BE2C (cell line): ENCODE results near the gene VAMP7.
A peak's percentile ranks its signal among the peaks of the same experiment; 100 is the strongest.

Experiments
- DNase-seq: peaks from one replicate; pipeline ENCODE4 v3.0.0-alpha.2; 2020
- H3K27me3 ChIP-seq: fragments of 250-450 bp; sonication (Bioruptor Pico); 2 replicates; pipeline ENCODE4 v1.5.1; 2020; ENCODE audit warnings: mild to moderate bottlenecking
- H3K36me3 ChIP-seq: fragments of 250-450 bp; sonication (Bioruptor Pico); 2 replicates; pipeline ENCODE4 v1.5.1; 2020; ENCODE audit warnings: mild to moderate bottlenecking
- H3K4me1 ChIP-seq: fragments of 250-450 bp; sonication (Bioruptor Pico); 2 replicates; pipeline ENCODE4 v1.5.1; 2020
- H3K4me3 ChIP-seq: 2 replicates; pipeline ENCODE4 v1.5.1; 2011; ENCODE audit warnings: low read depth, low read length
- H3K9me3 ChIP-seq: fragments of 250-450 bp; sonication (Bioruptor Pico); 2 replicates; pipeline ENCODE4 v1.5.1; 2020
- CTCF ChIP-seq: IDR thresholded peaks from 2 replicates; pipeline ENCODE4 v1.5.1; 2012; ENCODE audit warnings: mild to moderate bottlenecking, low read depth, low read length

VAMP7 gene

DNA sequence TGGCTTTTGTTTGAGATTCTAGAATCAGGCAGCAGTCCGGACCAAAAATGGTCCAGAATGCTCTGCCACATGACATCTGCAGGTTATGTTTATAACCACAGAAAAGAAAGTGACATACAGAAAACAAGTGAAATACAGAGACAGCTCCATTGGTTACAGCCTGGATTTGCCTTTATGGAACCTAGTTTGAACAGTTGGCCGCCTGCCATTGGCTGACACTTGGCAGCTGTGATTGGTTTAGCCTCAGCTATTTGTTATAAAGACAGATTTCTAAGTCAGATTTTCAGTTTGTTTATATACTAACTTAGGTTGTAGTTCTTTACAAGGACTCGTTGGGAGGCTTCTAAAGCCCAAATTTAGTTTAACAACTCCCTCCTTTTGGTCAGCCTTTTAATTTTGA is 75.5 kb downstream of the VAMP7 start:
- H3K27me3 ChIP-seq: no peaks in the 10 kb centered on the region
- no peaks in the 10 kb centered on the region for H3K36me3 ChIP-seq
- DNase-seq: no peak
- no peak overlapping the region for H3K4me3 ChIP-seq
- H3K4me1 ChIP-seq: no peaks in the 10 kb centered on the region
- H3K9me3 ChIP-seq: no peaks in the 10 kb centered on the region
- no peak for TF ChIP-seq CTCF

- TF ChIP-seq CTCF: no peak
- no peaks in the 10 kb centered on the region for H3K36me3 ChIP-seq
Measured at GRCh38 chrX:155957843-155958242, 76.7 kb downstream of the VAMP7 start.

DNA sequence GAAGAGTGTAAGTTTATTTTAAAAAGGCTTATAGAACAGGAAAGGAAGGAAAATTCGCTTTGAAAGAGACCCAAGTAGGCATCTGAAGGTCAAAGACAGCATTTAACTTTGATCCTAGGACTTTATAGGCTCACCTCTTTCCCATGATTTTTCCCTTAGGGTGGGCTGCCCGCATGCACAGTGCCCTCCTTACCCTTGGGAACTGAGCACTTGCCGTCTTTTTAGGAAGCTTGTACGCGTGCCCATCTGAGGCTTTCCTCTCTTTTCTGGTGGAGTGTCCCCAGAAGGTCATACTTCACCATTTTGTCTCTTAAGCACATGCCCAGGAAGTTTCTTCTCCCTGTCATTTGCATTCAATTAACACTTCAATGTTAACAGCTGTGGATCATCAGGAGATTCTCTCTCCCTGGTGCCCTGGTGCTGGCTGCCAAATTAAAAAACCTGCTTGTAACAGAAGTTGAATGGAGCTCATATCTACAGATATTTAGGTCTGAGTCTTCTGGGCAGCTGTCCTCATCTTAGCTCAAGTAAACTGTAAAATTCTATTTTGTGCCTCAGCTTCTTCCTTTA is 78.0 kb downstream of the VAMP7 start:
- DNase-seq: no peak
- H3K4me1 ChIP-seq: no peaks in the 10 kb centered on the region
- no peak overlapping the region for H3K4me3 ChIP-seq
- H3K9me3 ChIP-seq: no peaks in the 10 kb centered on the region
- H3K27me3 ChIP-seq: no peaks in the 10 kb centered on the region
- H3K36me3 ChIP-seq: no peaks in the 10 kb centered on the region
- no peak for TF ChIP-seq CTCF

More at GRCh38 chrX:155957843-155958242, 76.7 kb downstream of the VAMP7 start:
- DNase-seq: no peak
- no peaks in the 10 kb centered on the region for H3K4me1 ChIP-seq
- H3K4me3 ChIP-seq: no peak overlapping the region
- no peaks in the 10 kb centered on the region for H3K27me3 ChIP-seq
- no peaks in the 10 kb centered on the region for H3K9me3 ChIP-seq

DNA sequence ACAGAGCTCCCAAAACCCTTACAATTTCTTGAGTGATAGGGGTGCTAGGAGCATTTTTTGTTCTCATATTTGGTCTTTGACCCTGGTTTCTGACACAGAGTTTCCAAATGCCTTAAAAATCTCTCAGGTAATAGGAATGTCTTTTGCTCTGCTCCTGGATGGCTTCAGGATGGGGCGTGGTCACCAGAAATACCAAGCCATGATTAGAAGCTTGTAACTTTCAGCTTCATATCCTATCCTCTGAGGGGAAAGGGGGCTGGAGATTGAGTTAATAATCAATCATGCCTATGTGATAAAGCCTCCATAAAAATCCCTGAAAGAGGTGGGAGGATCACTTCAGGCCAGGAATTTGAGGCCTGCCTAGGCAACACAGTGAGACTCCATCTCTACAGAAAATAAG is 81.8 kb downstream of the VAMP7 start:
- no peak for TF ChIP-seq CTCF
- no peak for DNase-seq
- Histone ChIP-seq H3K4me3 (no peak overlapping the region), H3K4me1 (no peaks in the 10 kb centered on the region), H3K9me3 (no peaks in the 10 kb centered on the region), H3K36me3 (no peaks in the 10 kb centered on the region), H3K27me3 (no peaks in the 10 kb centered on the region)

DNA sequence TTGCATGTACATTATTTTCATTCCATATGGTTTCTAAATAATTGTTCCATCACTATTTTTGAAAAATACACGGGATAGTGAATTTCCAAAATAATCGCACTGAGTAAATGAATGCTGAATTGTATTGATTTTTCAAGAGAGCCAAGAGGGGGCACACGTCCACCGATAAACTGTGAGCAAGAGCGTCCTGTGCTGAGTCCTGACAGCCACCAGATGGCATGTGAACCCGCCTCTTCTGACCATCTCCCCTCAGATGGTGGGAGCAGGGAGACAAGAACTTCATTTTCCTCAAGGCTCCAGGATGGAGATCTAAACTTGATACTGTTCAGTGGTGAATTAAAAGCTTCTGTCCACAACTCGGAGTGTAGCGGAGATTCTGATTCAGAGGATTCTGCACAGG is 85.7 kb downstream of the VAMP7 start:
- no peaks in the 10 kb centered on the region for H3K27me3 ChIP-seq
- H3K4me3 ChIP-seq: no peak overlapping the region
- peak; percentile 52 for DNase-seq
- no peaks in the 10 kb centered on the region for H3K4me1 ChIP-seq
- H3K36me3 ChIP-seq: no peaks in the 10 kb centered on the region
- TF ChIP-seq CTCF: peak; percentile 72
- H3K9me3 ChIP-seq: no peaks in the 10 kb centered on the region

- no peaks in the 10 kb centered on the region for H3K36me3 ChIP-seq
- no peak overlapping the region for H3K4me3 ChIP-seq
- H3K27me3 ChIP-seq: no peaks in the 10 kb centered on the region
- no peaks in the 10 kb centered on the region for H3K9me3 ChIP-seq
- no peak for TF ChIP-seq CTCF
- DNase-seq: no peak
- H3K4me1 ChIP-seq: no peaks in the 10 kb centered on the region
Measured at GRCh38 chrX:155967653-155968325, 86.6 kb downstream of the VAMP7 start.
